HEK293 (cell line): ENCODE data around the gene NAT16.

Experiments
- CTCF ChIA-PET: fragments of 350-600 bp; formaldehyde crosslinking; extraction: SDS; loops from one replicate; lab custom pipeline; 2021; ENCODE audit warnings: antibody characterized with exemption; lab: Yijun Ruan, JAX
- POLR2A ChIA-PET: fragments of 300-600 bp; formaldehyde crosslinking; extraction: SDS; loops from one replicate; lab custom pipeline; 2020; ENCODE audit warnings: antibody characterized with exemption, inconsistent platforms; lab: Yijun Ruan, JAX
- H3K27ac ChIP-seq: fragments of 200-500 bp; sonication (Bioruptor generic); 2 replicates; pipeline ENCODE4 v1.5.1; 2014; ENCODE audit warnings: low read depth, low read length, control low read depth, inconsistent platforms; ENCODE audit errors: extremely low read depth
- H3K36me3 ChIP-seq, 2 experiments: fragments of 200-500 bp in 1 of 2; sonication (Bioruptor generic) in 1 of 2; 1 replicate in 1 of 2; 2 replicates in 1 of 2; pipeline ENCODE4 v1.5.1; 2014 to 2017; ENCODE audit warnings: inconsistent platforms in 2 of 2, low read length in 2 of 2; ENCODE audit not compliant: control insufficient read depth in 2 of 2, insufficient read depth in 1 of 2
- H3K4me1 ChIP-seq: fragments of 200-500 bp; sonication (Bioruptor generic); 2 replicates; pipeline ENCODE4 v1.5.1; 2014; ENCODE audit warnings: mild to moderate bottlenecking, low read length, inconsistent platforms; ENCODE audit not compliant: control insufficient read depth, insufficient read depth
- H3K4me3 ChIP-seq: 2 replicates; pipeline ENCODE4 v1.5.1; 2011; ENCODE audit warnings: low read depth, mild to moderate bottlenecking, control low read depth, low read length, moderate library complexity
- H3K9me3 ChIP-seq: fragments of 200-500 bp; sonication (Bioruptor generic); 2 replicates; pipeline ENCODE4 v1.5.1; 2014; ENCODE audit warnings: low read depth, low read length, inconsistent platforms; ENCODE audit not compliant: control insufficient read depth, insufficient read depth
- FEZF1 ChIP-seq: fragments of 450-650 bp; formaldehyde crosslinking; IDR thresholded peaks from 2 replicates; pipeline ENCODE4 v1.5.1; 2016; ENCODE audit warnings: missing biosample characterization, missing genetic modification characterization
- GLIS1 ChIP-seq: fragments of 450-650 bp; formaldehyde crosslinking; IDR thresholded peaks from 2 replicates; pipeline ENCODE4 v1.5.1; 2016; ENCODE audit warnings: missing biosample characterization, missing genetic modification characterization
- KLF1 ChIP-seq: fragments of 450-650 bp; formaldehyde crosslinking; IDR thresholded peaks from 2 replicates; pipeline ENCODE4 v1.5.1; 2016; ENCODE audit warnings: missing biosample characterization, missing genetic modification characterization
- KLF16 ChIP-seq: fragments of 450-650 bp; formaldehyde crosslinking; IDR thresholded peaks from 2 replicates; pipeline ENCODE4 v1.5.1; 2017; ENCODE audit warnings: missing biosample characterization, missing genetic modification characterization
- KLF9 ChIP-seq: fragments of 450-650 bp; formaldehyde crosslinking; IDR thresholded peaks from 2 replicates; pipeline ENCODE4 v1.5.1; 2016; ENCODE audit warnings: missing biosample characterization, missing genetic modification characterization, low read depth
- TRIM28 ChIP-seq: IDR thresholded peaks from 2 replicates; pipeline ENCODE4 v1.6.1; 2011; ENCODE audit warnings: low read length, control low read depth, borderline replicate concordance
- ZBTB17 ChIP-seq: fragments of 450-650 bp; formaldehyde crosslinking; IDR thresholded peaks from 2 replicates; pipeline ENCODE4 v1.5.1; 2016; ENCODE audit warnings: missing biosample characterization, missing genetic modification characterization
- ZBTB21 ChIP-seq: fragments of 450-650 bp; formaldehyde crosslinking; IDR thresholded peaks from 2 replicates; pipeline ENCODE4 v1.5.1; 2017; ENCODE audit warnings: missing biosample characterization, missing genetic modification characterization
- ZBTB7A ChIP-seq: fragments of 450-650 bp; formaldehyde crosslinking; IDR thresholded peaks from 2 replicates; pipeline ENCODE4 v1.5.1; 2016; ENCODE audit warnings: low read depth, missing biosample characterization, missing genetic modification characterization
- ZBTB8A ChIP-seq: fragments of 450-650 bp; formaldehyde crosslinking; IDR thresholded peaks from 2 replicates; pipeline ENCODE4 v1.5.1; 2016; ENCODE audit warnings: missing biosample characterization, missing genetic modification characterization
- ZEB2 ChIP-seq: fragments of 450-650 bp; formaldehyde crosslinking; IDR thresholded peaks from 2 replicates; pipeline ENCODE4 v1.5.1; 2016; ENCODE audit warnings: missing biosample characterization, missing genetic modification characterization
- ZIC2 ChIP-seq: fragments of 450-650 bp; formaldehyde crosslinking; IDR thresholded peaks from 2 replicates; pipeline ENCODE4 v1.5.1; 2016; ENCODE audit warnings: missing biosample characterization, missing genetic modification characterization
- ZNF184 ChIP-seq: fragments of 450-650 bp; IDR thresholded peaks from 2 replicates; pipeline ENCODE4 v1.5.1; 2018; ENCODE audit warnings: missing biosample characterization, mild to moderate bottlenecking, missing genetic modification characterization
- ZNF202 ChIP-seq: fragments of 450-650 bp; formaldehyde crosslinking; IDR thresholded peaks from 2 replicates; pipeline ENCODE4 v1.5.1; 2016; ENCODE audit warnings: missing biosample characterization, missing genetic modification characterization, borderline replicate concordance
- ZNF239 ChIP-seq: fragments of 450-650 bp; formaldehyde crosslinking; IDR thresholded peaks from 2 replicates; pipeline ENCODE4 v1.5.1; 2016; ENCODE audit warnings: missing biosample characterization, missing genetic modification characterization
- ZNF274 ChIP-seq, 2 experiments: fragments of 200-500 bp in 1 of 2; fragments of 450-650 bp in 1 of 2; sonication (Bioruptor generic) in 1 of 2; formaldehyde crosslinking in 1 of 2; IDR thresholded peaks; 2 replicates each; pipeline versions ENCODE4 v1.5.1 to v1.6.1; 2014 to 2016; ENCODE audit warnings: borderline replicate concordance in 1 of 2, inconsistent platforms in 1 of 2, low read length in 1 of 2, missing biosample characterization in 1 of 2, missing genetic modification characterization in 1 of 2
- ZNF341 ChIP-seq: fragments of 450-650 bp; formaldehyde crosslinking; IDR thresholded peaks from 2 replicates; pipeline ENCODE4; 2016; ENCODE audit warnings: low read depth, missing biosample characterization, missing genetic modification characterization
- ZNF354C ChIP-seq: fragments of 450-650 bp; formaldehyde crosslinking; IDR thresholded peaks from 2 replicates; pipeline ENCODE4 v1.5.1; 2016; ENCODE audit warnings: missing biosample characterization, missing genetic modification characterization, low read depth, borderline replicate concordance
- ZNF521 ChIP-seq: fragments of 450-650 bp; formaldehyde crosslinking; IDR thresholded peaks from 2 replicates; pipeline ENCODE4 v1.5.1; 2017; ENCODE audit warnings: missing biosample characterization, mild to moderate bottlenecking, missing genetic modification characterization
- ZNF548 ChIP-seq: fragments of 450-650 bp; formaldehyde crosslinking; IDR thresholded peaks from 2 replicates; pipeline ENCODE4 v1.5.1; 2016; ENCODE audit warnings: missing biosample characterization, missing genetic modification characterization
- ZNF549 ChIP-seq: fragments of 450-650 bp; IDR thresholded peaks from 2 replicates; pipeline ENCODE4 v1.5.1; 2018; ENCODE audit warnings: missing biosample characterization, missing genetic modification characterization, mild to moderate bottlenecking, inconsistent platforms, moderate library complexity
- ZNF600 ChIP-seq: fragments of 450-650 bp; formaldehyde crosslinking; IDR thresholded peaks from 2 replicates; pipeline ENCODE4 v1.5.1; 2016; ENCODE audit warnings: missing biosample characterization, missing genetic modification characterization
- ZNF654 ChIP-seq: fragments of 450-650 bp; formaldehyde crosslinking; IDR thresholded peaks from 2 replicates; pipeline ENCODE4 v1.5.1; 2016; ENCODE audit warnings: low read depth, missing biosample characterization, missing genetic modification characterization
- ZNF660 ChIP-seq: fragments of 450-650 bp; IDR thresholded peaks from 2 replicates; pipeline ENCODE4 v1.5.1; 2018; ENCODE audit warnings: missing biosample characterization, mild to moderate bottlenecking, missing genetic modification characterization
- ZNF785 ChIP-seq: fragments of 450-650 bp; formaldehyde crosslinking; IDR thresholded peaks from 2 replicates; pipeline ENCODE4 v1.5.1; 2016; ENCODE audit warnings: missing biosample characterization, missing genetic modification characterization
- TF ChIP-seq, protein P1 (sequence below): sonication (generic); formaldehyde crosslinking; IDR thresholded peaks from 2 replicates; pipeline ENCODE4 v1.8.1; 2022; ENCODE audit warnings: mild to moderate bottlenecking, moderate library complexity, missing genetic modification reagents
- TF ChIP-seq, protein P2 (sequence below): fragments of 450-650 bp; formaldehyde crosslinking; IDR thresholded peaks from 2 replicates; pipeline ENCODE4 v1.5.1; 2017; ENCODE audit warnings: missing biosample characterization, missing genetic modification characterization
- TF ChIP-seq, protein P3 (sequence below): fragments of 450-650 bp; formaldehyde crosslinking; IDR thresholded peaks from 2 replicates; pipeline ENCODE4 v1.5.1; 2016; ENCODE audit warnings: missing biosample characterization, missing genetic modification characterization
- TF ChIP-seq, protein P4 (sequence below): fragments of 450-650 bp; formaldehyde crosslinking; IDR thresholded peaks from 2 replicates; pipeline ENCODE4 v1.5.1; 2016; ENCODE audit warnings: missing biosample characterization, missing genetic modification characterization

NAT16 gene

DNA sequence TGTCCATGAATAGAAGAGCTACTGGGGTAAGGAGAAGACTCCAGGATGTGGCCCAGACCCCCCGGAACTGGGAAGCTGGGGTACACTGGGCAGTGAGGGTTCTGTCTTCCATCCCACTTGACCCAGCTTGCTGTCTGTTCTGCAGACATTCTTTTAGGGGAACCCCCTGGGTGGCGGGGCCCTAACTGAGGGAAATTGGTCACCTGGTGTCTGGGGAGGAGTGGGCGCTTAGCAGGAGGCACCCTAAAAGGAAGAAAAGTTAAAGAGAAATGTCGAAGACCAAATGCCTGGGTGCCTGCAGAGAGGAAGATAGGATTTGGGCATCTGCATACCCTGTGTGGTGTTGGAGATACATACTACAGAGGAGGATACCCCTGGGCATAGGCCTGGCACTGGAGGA lies 24.8 kb downstream of the NAT16 start:
- Histone ChIP-seq H3K4me1 (peaks cover 5% of the 10 kb centered on the region; the same call in 1 of the 2 replicates), H3K4me3 (peak overlapping the region; percentile 80), H3K36me3 (peaks cover 3 to 17% of the 10 kb centered on the region in 2 experiments; a peak in 2 of 3 replicates), H3K27ac (peak overlapping the region; percentile 41; the same call in 1 of the 2 replicates), H3K9me3 (no peaks in the 10 kb centered on the region)
- ChIA-PET POLR2A (no interaction called here), CTCF (interaction anchor here (1.7 to 8.6 kb wide), 3 partner anchors 11 to 58 kb away, joined by 3 to 84 read pairs (median 16); no protein-coding TSS in a partner anchor)
- 0 out of 2 replicates have a peak, but pooled peaks have one; percentile 36 for TF ChIP-seq ZIC2 (tag by site-specific recombination)
- TF ChIP-seq, protein P1, sequence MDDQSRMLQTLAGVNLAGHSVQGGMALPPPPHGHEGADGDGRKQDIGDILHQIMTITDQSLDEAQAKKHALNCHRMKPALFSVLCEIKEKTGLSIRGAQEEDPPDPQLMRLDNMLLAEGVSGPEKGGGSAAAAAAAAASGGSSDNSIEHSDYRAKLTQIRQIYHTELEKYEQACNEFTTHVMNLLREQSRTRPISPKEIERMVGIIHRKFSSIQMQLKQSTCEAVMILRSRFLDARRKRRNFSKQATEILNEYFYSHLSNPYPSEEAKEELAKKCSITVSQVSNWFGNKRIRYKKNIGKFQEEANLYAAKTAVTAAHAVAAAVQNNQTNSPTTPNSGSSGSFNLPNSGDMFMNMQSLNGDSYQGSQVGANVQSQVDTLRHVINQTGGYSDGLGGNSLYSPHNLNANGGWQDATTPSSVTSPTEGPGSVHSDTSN (CRISPR knock-in tag) = no peak
- TF ChIP-seq ZNF184 (tag by site-specific recombination) = no peak
- TF ChIP-seq FEZF1 (tag by site-specific recombination) = no peak
- no peak for TF ChIP-seq ZBTB21 (tag by site-specific recombination)
- 0 out of 2 replicates have a peak, but pooled peaks have one; percentile 22 for TF ChIP-seq GLIS1 (tag by site-specific recombination)
- TF ChIP-seq ZNF600 (tag by site-specific recombination) = no peak
- TF ChIP-seq, protein P2, sequence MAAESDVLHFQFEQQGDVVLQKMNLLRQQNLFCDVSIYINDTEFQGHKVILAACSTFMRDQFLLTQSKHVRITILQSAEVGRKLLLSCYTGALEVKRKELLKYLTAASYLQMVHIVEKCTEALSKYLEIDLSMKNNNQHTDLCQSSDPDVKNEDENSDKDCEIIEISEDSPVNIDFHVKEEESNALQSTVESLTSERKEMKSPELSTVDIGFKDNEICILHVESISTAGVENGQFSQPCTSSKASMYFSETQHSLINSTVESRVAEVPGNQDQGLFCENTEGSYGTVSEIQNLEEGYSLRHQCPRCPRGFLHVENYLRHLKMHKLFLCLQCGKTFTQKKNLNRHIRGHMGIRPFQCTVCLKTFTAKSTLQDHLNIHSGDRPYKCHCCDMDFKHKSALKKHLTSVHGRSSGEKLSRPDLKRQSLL (tag by site-specific recombination) = no peak

DNA sequence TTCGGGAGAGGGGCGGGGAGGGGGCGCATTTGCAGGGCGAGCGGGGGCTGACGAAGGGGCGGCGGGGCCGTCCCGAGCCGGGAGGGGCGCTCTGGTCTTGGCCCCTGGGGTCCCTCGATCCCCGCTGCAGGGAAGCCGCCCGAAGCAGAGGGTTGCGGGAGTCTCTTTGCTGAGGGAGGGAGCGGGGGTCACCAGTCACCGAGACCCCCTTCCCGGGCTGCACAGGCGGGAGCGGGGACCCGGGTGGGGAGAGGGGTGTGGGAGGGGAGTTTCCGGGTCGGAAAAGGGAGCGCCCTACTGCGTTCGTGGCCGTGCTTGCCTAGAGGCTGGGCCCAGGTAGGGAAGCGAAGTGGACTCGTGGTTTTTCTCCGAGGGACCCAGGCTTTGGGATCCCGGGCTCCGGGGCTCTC lies 25.4 kb downstream of the NAT16 start:
- POLR2A ChIA-PET = no interaction called here
- peak overlapping the region; percentile 80 for H3K4me3 ChIP-seq
- TF ChIP-seq ZNF354C (no peak), ZNF660 (tag by site-specific recombination) (no peak), KLF16 (tag by site-specific recombination) (no peak), TRIM28 (no peak), ZNF521 (tag by site-specific recombination) (no peak), ZNF341 (tag by site-specific recombination) (peak; percentile 8; the same call in 1 of the 2 replicates), ZNF548 (no peak), ZNF785 (tag by site-specific recombination) (no peak), ZNF654 (tag by site-specific recombination) (no peak), KLF9 (tag by site-specific recombination) (peak; percentile 7; the same call in 1 of the 2 replicates), ZNF239 (tag by site-specific recombination) (no peak), KLF1 (tag by site-specific recombination) (peak; percentile 27; the same call in 1 of the 2 replicates), ZBTB8A (tag by site-specific recombination) (peak; percentile 49; the same call in 1 of the 2 replicates), ZNF274 (IDR thresholded peaks at IDR 0.05; ENCODE audit: low read length) (no peak), ZNF274 (tag by site-specific recombination; IDR thresholded peaks at IDR 0.05; ENCODE audit: borderline replicate concordance) (no peak), ZNF549 (tag by site-specific recombination) (no peak), ZBTB7A (tag by site-specific recombination) (no peak), ZBTB17 (tag by site-specific recombination) (no peak), ZEB2 (tag by site-specific recombination) (no peak), ZNF202 (tag by site-specific recombination) (no peak)
- TF ChIP-seq, protein P3, sequence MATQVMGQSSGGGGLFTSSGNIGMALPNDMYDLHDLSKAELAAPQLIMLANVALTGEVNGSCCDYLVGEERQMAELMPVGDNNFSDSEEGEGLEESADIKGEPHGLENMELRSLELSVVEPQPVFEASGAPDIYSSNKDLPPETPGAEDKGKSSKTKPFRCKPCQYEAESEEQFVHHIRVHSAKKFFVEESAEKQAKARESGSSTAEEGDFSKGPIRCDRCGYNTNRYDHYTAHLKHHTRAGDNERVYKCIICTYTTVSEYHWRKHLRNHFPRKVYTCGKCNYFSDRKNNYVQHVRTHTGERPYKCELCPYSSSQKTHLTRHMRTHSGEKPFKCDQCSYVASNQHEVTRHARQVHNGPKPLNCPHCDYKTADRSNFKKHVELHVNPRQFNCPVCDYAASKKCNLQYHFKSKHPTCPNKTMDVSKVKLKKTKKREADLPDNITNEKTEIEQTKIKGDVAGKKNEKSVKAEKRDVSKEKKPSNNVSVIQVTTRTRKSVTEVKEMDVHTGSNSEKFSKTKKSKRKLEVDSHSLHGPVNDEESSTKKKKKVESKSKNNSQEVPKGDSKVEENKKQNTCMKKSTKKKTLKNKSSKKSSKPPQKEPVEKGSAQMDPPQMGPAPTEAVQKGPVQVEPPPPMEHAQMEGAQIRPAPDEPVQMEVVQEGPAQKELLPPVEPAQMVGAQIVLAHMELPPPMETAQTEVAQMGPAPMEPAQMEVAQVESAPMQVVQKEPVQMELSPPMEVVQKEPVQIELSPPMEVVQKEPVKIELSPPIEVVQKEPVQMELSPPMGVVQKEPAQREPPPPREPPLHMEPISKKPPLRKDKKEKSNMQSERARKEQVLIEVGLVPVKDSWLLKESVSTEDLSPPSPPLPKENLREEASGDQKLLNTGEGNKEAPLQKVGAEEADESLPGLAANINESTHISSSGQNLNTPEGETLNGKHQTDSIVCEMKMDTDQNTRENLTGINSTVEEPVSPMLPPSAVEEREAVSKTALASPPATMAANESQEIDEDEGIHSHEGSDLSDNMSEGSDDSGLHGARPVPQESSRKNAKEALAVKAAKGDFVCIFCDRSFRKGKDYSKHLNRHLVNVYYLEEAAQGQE (tag by site-specific recombination) = no peak
- TF ChIP-seq, protein P4, sequence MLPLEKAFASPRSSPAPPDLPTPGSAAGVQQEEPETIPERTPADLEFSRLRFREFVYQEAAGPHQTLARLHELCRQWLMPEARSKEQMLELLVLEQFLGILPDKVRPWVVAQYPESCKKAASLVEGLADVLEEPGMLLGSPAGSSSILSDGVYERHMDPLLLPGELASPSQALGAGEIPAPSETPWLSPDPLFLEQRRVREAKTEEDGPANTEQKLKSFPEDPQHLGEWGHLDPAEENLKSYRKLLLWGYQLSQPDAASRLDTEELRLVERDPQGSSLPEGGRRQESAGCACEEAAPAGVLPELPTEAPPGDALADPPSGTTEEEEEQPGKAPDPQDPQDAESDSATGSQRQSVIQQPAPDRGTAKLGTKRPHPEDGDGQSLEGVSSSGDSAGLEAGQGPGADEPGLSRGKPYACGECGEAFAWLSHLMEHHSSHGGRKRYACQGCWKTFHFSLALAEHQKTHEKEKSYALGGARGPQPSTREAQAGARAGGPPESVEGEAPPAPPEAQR (tag by site-specific recombination) = no peak

More for the DNA sequence above, 25.4 kb downstream of the NAT16 start:
- Histone ChIP-seq H3K36me3 (peaks cover 1 to 14% of the 10 kb centered on the region in 2 experiments; a peak in 2 of 3 replicates), H3K27ac (peak overlapping the region; percentile 41; the same call in 1 of the 2 replicates), H3K4me1 (peaks cover 5% of the 10 kb centered on the region; the same call in 1 of the 2 replicates), H3K9me3 (no peaks in the 10 kb centered on the region)
- CTCF ChIA-PET = interaction anchor here (0.7 to 8.6 kb wide), 3 partner anchors 11 to 123 kb away, joined by 3 to 84 read pairs (median 6); no protein-coding TSS in a partner anchor
